Central memory CD8-positive, alpha-beta T cell (primary cell): ENCODE data around the gene KLHL40.

Experiments used
- ATAC-seq: fragments of 150-1000 bp; cut with Tn5 transposase; replicated peaks from 2 replicates; pipeline ENCODE4 v1.10.0; 2022; ENCODE audit warnings: mild to moderate bottlenecking, moderate FRiP score, moderate number of reproducible peaks; ENCODE audit not compliant: poor library complexity, severe bottlenecking; ENCODE audit errors: extremely low read depth
- DNase-seq, 2 donors: peaks; one replicate each; pipeline ENCODE4 v3.0.0; 2021; ENCODE audit warnings: low spot score in 2 of 2
- H3K27ac Mint-ChIP-seq: one replicate; pipeline ENCODE4 v1.8.0; 2022; ENCODE audit warnings: low read depth, mild to moderate bottlenecking, moderate library complexity, mixed read lengths
- H3K27me3 Mint-ChIP-seq: one replicate; pipeline ENCODE4 v1.8.0; 2022; ENCODE audit warnings: mixed read lengths
- H3K36me3 Mint-ChIP-seq: one replicate; pipeline ENCODE4 v1.8.0; 2022; ENCODE audit warnings: mild to moderate bottlenecking, moderate library complexity, mixed read lengths; ENCODE audit not compliant: insufficient read depth
- H3K4me1 Mint-ChIP-seq: one replicate; pipeline ENCODE4 v1.8.0; 2022; ENCODE audit warnings: mixed read lengths
- H3K4me3 Mint-ChIP-seq: one replicate; pipeline ENCODE4 v1.8.0; 2022; ENCODE audit warnings: mild to moderate bottlenecking, moderate library complexity, mixed read lengths
- H3K9me3 Mint-ChIP-seq: one replicate; pipeline ENCODE4 v1.8.0; 2022; ENCODE audit warnings: mixed read lengths

Gene KLHL40

DNA sequence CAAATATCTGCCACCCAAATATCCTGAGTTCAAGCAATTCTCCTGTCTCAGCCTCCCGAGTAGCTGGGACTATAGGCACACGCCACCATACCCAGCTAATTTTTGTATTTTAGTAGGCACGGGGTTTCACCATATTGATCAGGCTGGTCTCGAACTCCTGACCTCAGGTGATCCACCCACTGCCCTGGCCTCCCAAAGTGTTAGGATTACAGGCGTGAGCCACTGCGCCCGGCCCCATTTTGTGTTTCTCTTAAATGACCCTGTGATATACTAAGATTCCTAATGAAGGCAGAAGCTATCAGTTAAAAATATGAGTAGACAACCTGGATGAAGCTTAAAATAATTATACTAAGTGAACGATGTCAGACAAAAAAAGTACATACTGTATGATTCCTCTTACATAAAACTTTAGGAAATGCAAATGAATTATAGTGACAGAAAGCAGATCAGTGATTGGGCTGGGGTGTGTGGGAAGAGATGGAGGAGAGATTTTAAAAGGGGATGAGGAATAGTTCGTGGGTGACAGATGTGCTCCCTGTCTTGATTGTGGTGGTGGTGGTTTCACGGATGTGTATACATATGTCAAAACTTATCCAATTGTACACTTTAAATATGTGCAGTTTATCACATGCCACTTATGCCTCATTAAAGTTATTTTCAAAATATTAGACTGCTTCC is 3.8 kb upstream of the KLHL40 start:
- ATAC-seq (no peak), DNase-seq (no peak)
- H3K4me3 Mint-ChIP-seq = no peak overlapping the region
- no peaks in the 10 kb centered on the region for H3K4me1 Mint-ChIP-seq
- no peak overlapping the region for H3K27ac Mint-ChIP-seq
- peaks cover 6% of the 10 kb centered on the region for H3K9me3 Mint-ChIP-seq
- peaks cover 70% of the 10 kb centered on the region for H3K27me3 Mint-ChIP-seq
- peaks cover 2% of the 10 kb centered on the region for H3K36me3 Mint-ChIP-seq

DNA sequence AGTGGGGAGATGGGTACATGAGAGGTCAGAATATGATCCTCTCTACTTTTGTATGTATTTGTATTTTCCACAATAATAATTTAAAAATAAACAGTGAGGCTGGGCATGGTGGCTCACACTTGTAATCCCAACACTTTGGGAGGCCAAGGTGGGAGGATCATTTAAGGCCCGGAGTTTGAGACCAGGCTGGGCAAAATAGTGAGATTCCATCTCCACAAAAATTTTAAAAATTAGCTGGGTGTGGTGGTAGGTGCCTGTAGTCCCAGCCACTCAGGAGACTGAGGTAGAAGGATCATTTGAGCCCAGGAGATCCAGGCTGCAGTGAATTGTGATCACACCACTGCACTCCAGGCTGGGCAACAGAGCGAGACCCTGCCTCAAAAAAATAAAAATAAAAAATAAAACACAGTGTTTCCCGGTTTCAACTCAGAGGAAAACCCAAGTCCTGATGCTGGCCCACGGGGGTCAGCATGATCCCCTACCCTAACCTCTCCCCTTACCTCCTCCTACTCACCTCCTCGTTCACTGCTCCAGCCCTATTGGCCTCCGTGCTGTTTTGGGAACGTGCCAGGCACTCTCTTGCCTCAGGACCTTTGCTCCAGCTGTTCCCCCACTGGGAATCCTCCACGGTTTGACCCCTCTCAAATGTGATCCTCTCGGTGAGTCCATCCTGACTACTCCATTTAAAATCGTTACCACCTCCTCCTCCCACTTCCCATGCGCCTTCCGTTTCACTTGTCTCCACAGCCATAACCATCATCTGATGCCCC is 2.9 kb upstream of the KLHL40 start:
- no peaks in the 10 kb centered on the region for H3K4me1 Mint-ChIP-seq
- no peak overlapping the region for H3K4me3 Mint-ChIP-seq
- peaks cover 6% of the 10 kb centered on the region for H3K9me3 Mint-ChIP-seq
- no peak for ATAC-seq
- peaks cover 68% of the 10 kb centered on the region for H3K27me3 Mint-ChIP-seq
- no peak overlapping the region for H3K27ac Mint-ChIP-seq
- no peak for DNase-seq
- H3K36me3 Mint-ChIP-seq = peaks cover 2% of the 10 kb centered on the region

DNA sequence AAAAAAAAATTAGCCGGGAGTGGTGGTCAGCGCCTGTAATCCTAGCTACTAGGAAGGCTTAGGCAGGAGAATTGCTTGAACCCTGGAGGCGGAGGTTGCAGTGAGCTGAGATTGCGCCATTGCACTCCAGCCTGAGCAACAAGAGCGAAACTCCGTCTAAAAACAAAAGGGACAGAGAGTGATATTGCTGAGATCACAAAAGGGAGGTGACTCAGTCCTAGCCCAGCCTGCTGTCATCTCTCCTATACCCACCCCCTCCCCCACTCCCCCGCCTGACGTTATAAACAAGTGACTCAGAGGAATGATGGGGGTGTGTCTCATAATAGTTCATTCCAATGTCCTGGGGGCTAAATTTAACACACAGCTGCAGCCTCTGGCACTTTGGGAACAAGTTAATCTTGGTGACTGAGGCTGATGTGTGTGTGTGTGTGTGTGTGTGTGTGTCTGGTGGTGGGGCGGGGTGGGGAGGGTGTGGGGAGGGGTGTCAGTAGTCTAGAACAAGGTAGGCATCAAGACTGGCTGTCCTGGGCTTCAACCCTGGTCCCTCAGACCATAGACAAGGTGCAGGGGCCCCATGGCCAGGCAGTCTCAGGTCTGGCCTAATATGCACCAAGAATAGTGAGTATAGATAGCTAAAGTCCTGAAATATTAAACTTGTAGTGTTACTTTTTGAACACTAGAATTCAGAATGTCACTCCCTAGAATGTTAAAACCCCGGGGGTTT is 1.3 kb upstream of the KLHL40 start:
- Mint-ChIP-seq H3K27ac (no peak overlapping the region), H3K4me1 (no peaks in the 10 kb centered on the region), H3K36me3 (peaks cover 2% of the 10 kb centered on the region), H3K4me3 (no peak overlapping the region), H3K9me3 (no peaks in the 10 kb centered on the region), H3K27me3 (peaks cover 52% of the 10 kb centered on the region)
- DNase-seq = no peak
- no peak for ATAC-seq

DNA sequence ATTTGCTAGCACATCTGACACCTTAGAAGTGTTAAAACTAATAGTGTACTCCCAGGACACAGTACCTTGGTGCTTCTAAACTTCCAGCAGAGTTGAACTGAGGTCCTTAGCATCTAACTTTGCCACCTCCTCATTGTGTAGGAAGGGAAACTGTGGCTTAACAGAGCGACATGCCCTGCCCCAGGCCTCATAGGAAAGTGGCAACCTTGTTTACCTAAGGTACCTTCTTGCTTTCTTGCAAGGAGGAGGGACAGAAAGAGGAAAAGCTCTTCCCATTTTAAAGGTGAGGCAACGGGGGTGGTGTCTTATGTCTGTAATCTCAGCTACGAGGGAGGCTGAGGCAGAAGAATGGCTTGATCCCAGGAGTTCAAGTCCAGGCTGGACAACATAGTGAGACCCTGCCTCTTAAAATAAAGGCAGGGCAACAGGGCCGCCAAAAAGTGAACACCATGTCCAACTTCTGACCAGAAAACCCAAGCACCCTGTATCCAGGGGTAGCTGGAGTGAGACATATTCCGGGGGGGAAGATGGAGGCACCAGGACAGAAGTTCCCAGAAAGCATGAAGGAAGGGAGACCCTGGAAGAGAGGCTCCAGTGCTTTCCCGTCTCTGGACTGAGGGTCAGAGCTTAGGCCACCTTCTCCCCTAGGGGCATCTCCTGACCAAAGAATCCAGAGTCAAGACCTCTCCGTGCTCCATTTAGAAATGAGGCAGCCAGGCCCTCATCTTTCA is 540 bp upstream of the KLHL40 start:
- ATAC-seq (no peak), DNase-seq (no peak)
- Mint-ChIP-seq H3K4me3 (no peak overlapping the region), H3K27me3 (peaks cover 47% of the 10 kb centered on the region), H3K9me3 (no peaks in the 10 kb centered on the region), H3K36me3 (peaks cover 2% of the 10 kb centered on the region), H3K4me1 (no peaks in the 10 kb centered on the region), H3K27ac (no peak overlapping the region)

DNA sequence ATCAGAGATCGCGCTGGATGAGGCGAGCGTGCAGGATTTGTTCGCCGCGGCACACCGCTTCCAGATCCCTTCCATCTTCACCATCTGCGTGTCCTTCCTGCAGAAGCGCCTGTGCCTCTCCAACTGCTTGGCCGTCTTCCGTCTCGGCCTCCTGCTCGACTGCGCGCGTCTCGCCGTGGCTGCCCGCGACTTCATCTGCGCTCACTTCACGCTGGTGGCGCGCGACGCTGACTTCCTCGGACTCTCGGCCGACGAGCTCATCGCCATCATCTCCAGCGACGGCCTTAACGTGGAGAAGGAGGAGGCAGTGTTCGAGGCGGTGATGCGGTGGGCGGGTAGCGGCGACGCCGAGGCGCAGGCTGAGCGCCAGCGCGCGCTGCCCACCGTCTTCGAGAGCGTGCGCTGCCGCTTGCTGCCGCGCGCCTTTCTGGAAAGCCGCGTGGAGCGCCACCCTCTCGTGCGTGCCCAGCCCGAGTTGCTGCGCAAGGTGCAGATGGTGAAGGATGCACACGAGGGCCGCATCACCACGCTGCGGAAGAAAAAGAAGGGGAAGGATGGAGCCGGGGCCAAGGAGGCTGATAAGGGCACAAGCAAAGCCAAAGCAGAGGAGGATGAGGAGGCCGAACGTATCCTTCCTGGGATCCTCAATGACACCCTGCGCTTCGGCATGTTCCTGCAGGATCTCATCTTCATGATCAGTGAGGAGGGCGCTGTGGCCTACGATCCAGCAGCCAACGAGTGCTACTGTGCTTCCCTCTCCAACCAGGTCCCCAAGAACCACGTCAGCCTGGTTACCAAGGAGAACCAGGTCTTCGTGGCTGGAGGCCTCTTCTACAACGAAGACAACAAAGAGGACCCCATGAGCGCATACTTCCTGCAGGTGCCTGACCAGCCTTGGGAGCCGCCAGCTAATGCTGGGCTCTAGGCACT is 819 bp downstream of the KLHL40 start:
- Mint-ChIP-seq H3K27ac (no peak overlapping the region), H3K4me3 (no peak overlapping the region), H3K4me1 (no peaks in the 10 kb centered on the region), H3K36me3 (peaks cover 2% of the 10 kb centered on the region), H3K9me3 (no peaks in the 10 kb centered on the region), H3K27me3 (peaks cover 38% of the 10 kb centered on the region)
- no peak for ATAC-seq
- no peak for DNase-seq

DNA sequence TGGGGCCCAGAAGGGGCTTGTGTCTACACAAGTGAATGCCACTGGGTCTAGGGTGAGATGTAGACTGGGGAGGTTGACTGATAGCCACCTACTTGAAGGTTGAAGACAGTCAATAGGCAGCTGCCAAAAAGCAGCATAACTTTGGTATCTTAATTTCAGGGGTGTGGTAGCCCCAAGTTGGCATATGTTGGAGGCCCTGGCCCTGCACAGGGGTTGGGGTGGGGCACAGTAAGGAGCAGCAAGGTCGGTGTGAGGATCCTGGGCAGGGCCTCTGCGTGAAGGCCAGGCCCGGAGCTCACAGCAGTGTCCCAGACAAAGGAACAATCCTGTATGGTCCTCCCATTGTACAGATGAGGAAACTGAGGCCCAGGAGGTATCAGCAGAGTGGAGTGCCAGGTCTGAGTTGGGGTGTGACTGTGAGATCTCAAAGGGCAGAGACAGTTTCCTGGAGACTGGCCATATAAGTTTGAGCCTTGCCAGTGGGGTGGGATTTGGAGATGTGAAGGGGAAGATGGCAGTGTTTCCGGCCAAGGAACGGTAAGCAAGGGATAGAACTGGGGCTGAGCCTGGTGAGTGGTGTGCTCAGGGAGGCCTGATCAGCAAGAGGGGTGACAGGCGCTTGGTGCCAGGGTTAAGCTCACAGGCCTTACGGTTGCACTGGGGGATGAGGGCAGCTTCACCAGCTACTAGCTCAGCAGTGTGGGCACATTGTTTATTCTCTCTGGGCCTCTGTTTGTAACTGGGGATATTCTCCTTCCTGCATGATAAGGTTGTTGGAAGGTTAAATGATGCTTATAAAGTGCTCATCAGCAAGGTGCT is 1.7 kb downstream of the KLHL40 start:
- ATAC-seq = no peak
- H3K27me3 Mint-ChIP-seq = peaks cover 38% of the 10 kb centered on the region

DNA sequence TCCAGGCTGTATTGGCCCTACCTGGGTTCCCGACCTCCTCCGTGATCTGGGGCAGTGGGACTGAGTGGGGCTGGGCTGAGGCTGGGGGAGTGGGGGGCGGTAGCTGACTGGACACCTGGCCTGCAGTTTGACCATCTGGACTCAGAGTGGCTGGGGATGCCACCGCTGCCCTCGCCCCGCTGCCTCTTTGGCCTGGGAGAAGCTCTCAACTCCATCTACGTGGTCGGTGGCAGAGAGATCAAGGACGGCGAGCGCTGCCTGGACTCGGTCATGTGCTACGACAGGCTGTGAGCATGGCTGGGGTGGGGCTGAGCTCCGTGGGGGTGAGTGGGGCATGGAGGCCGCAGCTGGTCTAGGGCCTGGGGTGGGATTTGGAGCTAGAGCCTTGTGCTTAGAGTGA is 2.7 kb downstream of the KLHL40 start:
- Mint-ChIP-seq H3K4me3 (no peak overlapping the region), H3K4me1 (no peaks in the 10 kb centered on the region), H3K36me3 (peaks cover 2% of the 10 kb centered on the region), H3K9me3 (no peaks in the 10 kb centered on the region), H3K27ac (no peak overlapping the region), H3K27me3 (peaks cover 32% of the 10 kb centered on the region)
- ATAC-seq = no peak
- no peak for DNase-seq

More for the DNA sequence above, 1.7 kb downstream of the KLHL40 start:
- Mint-ChIP-seq H3K9me3 (no peaks in the 10 kb centered on the region), H3K4me3 (no peak overlapping the region), H3K36me3 (peaks cover 2% of the 10 kb centered on the region), H3K27ac (no peak overlapping the region), H3K4me1 (no peaks in the 10 kb centered on the region)
- no peak for DNase-seq

DNA sequence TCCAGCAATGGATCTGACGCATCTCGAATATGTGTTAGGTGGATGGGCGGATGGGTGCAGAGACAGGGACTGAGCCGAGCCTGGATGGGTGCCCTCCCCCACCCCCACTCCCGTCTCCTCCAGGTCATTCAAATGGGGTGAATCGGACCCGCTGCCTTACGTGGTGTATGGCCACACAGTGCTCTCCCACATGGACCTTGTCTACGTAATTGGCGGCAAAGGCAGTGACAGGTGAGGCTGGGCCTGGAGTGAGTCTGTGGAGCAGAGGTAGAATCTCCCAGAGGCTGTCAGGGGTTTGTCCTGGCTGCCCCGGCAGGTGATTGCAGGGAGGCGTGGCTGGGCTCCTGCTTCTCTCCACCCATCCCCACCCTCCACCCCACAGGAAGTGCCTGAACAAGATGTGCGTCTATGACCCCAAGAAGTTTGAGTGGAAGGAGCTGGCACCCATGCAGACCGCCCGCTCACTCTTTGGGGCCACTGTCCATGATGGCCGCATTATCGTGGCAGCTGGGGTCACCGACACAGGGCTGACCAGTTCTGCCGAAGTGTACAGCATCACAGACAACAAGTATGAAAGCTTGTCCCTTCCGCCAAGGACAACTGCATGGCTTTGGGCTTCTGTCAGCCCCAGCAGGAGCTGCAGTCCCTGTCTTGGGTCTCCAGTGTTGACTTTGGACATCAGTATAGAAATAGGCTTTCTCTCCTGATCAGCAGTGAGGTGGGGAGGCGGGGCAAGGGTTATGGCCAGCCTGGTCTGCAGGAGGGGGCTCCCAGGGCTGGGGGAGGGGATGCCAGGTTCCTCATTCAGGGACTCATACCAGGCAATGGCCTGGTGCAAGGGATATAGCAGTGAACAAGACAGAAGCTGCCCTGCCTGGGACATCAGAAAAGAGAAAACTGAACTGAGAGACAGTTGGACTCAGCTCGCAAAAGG is 3.4 kb downstream of the KLHL40 start:
- H3K36me3 Mint-ChIP-seq = no peaks in the 10 kb centered on the region
- ATAC-seq = no peak
- H3K4me1 Mint-ChIP-seq = no peaks in the 10 kb centered on the region
- DNase-seq = no peak
- H3K9me3 Mint-ChIP-seq = no peaks in the 10 kb centered on the region
- no peak overlapping the region for H3K4me3 Mint-ChIP-seq
- H3K27me3 Mint-ChIP-seq = peaks cover 24% of the 10 kb centered on the region
- H3K27ac Mint-ChIP-seq = no peak overlapping the region

DNA sequence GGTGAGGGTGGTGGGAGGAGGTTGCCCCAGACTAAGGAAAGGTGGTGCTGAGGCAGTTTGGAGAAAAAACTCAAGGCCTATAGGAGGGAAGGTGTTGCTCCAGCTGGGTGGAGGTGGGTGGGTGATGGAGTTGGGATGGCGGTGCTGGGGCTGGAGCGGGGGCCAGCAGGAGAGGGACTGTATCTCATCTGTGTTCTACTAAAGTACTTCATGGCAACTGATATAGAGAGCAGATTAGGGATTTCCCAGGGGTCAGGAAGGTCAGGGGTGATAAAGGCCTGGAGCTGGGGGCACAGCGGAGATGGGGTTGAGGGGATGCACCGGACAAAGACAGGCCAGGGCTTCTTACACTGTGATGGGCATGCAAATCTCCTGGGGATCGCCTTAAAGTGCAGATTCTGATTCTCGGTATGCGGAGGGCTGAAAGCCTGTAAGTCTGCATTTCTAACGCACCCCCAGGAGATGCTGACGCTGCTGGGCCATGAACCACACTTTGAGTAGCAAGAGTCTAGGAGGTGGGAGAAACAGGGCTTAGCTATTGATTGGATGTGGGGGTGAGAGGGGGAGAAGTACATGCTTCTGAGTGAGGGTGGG is 4.2 kb downstream of the KLHL40 start:
- ATAC-seq (no peak), DNase-seq (no peak)
- H3K4me1 Mint-ChIP-seq = no peaks in the 10 kb centered on the region
- H3K4me3 Mint-ChIP-seq = no peak overlapping the region
- H3K36me3 Mint-ChIP-seq = no peaks in the 10 kb centered on the region
- peaks cover 23% of the 10 kb centered on the region for H3K27me3 Mint-ChIP-seq
- no peak overlapping the region for H3K27ac Mint-ChIP-seq
- no peaks in the 10 kb centered on the region for H3K9me3 Mint-ChIP-seq

DNA sequence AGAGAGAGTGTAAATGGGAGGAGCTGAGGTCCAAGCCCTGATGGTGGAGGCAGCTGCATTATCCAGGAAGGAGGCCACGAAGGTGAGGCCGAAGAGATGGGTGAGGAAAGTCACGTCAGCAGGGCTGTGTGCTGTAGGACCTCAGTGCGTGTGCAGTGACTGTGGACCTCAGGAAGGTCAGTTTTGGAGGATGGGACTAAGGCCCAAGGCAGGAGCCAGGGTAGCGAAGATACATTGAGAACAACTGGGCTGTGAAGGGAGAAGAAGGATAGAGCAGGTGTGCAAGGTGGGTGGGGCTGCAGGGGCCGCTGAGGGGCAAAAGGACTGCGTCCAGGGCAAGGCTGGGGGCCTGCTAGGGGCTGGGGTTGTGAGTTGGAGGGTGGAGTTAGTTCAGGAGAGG is 4.9 kb downstream of the KLHL40 start:
- no peak for ATAC-seq
- H3K4me3 Mint-ChIP-seq = no peak overlapping the region
- H3K9me3 Mint-ChIP-seq = no peaks in the 10 kb centered on the region
- no peaks in the 10 kb centered on the region for H3K4me1 Mint-ChIP-seq
- no peaks in the 10 kb centered on the region for H3K36me3 Mint-ChIP-seq
- no peak for DNase-seq
- no peak overlapping the region for H3K27ac Mint-ChIP-seq
- peaks cover 18% of the 10 kb centered on the region for H3K27me3 Mint-ChIP-seq
